ENCODE data around the gene SIVA1.

DNA sequence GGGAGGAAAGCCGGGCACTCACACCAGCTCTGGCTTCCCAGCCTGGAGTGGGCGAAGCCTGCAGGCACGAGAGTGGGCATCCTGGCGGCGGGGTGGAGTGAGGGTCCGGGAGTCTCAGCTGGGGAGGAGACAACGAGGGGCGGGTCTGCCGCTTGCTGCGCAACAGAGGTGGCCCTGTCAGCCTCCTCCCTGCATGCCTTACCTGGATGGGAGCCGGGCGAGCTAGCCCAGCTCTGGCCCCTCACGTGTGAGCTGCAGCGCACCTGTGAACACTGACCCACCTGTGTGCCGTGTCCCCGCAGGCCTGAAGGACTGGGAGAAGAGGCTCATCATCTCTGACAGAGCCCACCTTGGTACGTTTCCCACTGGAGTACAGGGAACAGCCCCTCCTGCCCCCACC lies 13.9 kb upstream of the SIVA1 start:
- TF ChIP-seq, protein P1, sequence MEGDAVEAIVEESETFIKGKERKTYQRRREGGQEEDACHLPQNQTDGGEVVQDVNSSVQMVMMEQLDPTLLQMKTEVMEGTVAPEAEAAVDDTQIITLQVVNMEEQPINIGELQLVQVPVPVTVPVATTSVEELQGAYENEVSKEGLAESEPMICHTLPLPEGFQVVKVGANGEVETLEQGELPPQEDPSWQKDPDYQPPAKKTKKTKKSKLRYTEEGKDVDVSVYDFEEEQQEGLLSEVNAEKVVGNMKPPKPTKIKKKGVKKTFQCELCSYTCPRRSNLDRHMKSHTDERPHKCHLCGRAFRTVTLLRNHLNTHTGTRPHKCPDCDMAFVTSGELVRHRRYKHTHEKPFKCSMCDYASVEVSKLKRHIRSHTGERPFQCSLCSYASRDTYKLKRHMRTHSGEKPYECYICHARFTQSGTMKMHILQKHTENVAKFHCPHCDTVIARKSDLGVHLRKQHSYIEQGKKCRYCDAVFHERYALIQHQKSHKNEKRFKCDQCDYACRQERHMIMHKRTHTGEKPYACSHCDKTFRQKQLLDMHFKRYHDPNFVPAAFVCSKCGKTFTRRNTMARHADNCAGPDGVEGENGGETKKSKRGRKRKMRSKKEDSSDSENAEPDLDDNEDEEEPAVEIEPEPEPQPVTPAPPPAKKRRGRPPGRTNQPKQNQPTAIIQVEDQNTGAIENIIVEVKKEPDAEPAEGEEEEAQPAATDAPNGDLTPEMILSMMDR (IDR thresholded peaks at IDR 0.05): no peak
- TF ChIP-seq POLR2A (IDR thresholded peaks at IDR 0.05): no peak

All from right lobe of liver (tissue), 4 donors.